Endothelial cell of umbilical vein (primary cell): ENCODE results near the gene RAG1. TPM values are rescaled to one million over a fixed set of nuclear protein-coding genes. Genes with fewer than 3 reads are reported as not detected.

Source experiments
- Bru-seq: library from RNA; stranded (reverse); fragments of 400-500 nt; gene quantifications from one replicate; lab custom pipeline; 2021; lab: Mats Ljungman, UMichigan
- BruChase-seq, 2 experiments: library from RNA; stranded (reverse); fragments of 400-500 nt; gene quantifications; one replicate each; lab custom pipeline; 2021; lab: Mats Ljungman, UMichigan
- BruUV-seq: library from RNA; stranded (reverse); fragments of 400-500 nt; replicated peaks from 2 replicates; lab custom pipeline; 2021; lab: Mats Ljungman, UMichigan
- CTCF ChIA-PET: fragments of 300-600, 350-600 bp; sonication (Branson Sonifier 250); formaldehyde crosslinking; loops from one replicate; lab custom pipeline; 2021; ENCODE audit warnings: antibody characterized with exemption, inconsistent platforms; lab: Charles Lee
- POLR2A ChIA-PET: fragments of 300-600, 350-600 bp; sonication (Branson Sonifier 250); formaldehyde crosslinking; loops from one replicate; lab custom pipeline; 2021; ENCODE audit warnings: antibody characterized with exemption, inconsistent platforms; lab: Charles Lee
- DNase-seq: peaks from one replicate; pipeline ENCODE4 v3.0.0-alpha.2; 2011; ENCODE audit warnings: low read depth, low spot score
- FAIRE-seq: peaks from 2 replicates; lab custom pipeline; 2011; peaks lifted over from hg19 to GRCh38; lab: Jason Lieb, UNC
- H2AFZ ChIP-seq: 2 replicates; pipeline ENCODE4 v1.6.0; 2012; ENCODE audit warnings: low read depth, low read length, control low read depth, inconsistent platforms
- H3K27ac ChIP-seq: 2 replicates; pipeline ENCODE4 v1.5.1; 2011; ENCODE audit warnings: low read depth, mild to moderate bottlenecking, control low read depth, low read length, moderate library complexity; ENCODE audit not compliant: insufficient read depth
- H3K27me3 ChIP-seq, 2 experiments: 2 replicates each; pipeline versions ENCODE4 v1.6.0 to v1.6.1; 2011; ENCODE audit warnings: low read length in 2 of 2, mixed read lengths in 1 of 2; ENCODE audit not compliant: control insufficient read depth in 2 of 2, insufficient read depth in 2 of 2
- H3K36me3 ChIP-seq, 2 experiments: 2 replicates in 1 of 2; 3 replicates in 1 of 2; pipeline ENCODE4 v1.5.1; 2011; ENCODE audit warnings: low read length in 2 of 2, mild to moderate bottlenecking in 1 of 2, moderate library complexity in 1 of 2; ENCODE audit not compliant: control insufficient read depth in 2 of 2, insufficient read depth in 2 of 2; ENCODE audit errors: extremely low read depth in 1 of 2
- H3K4me1 ChIP-seq: 3 replicates; pipeline ENCODE4 v1.5.1; 2011; ENCODE audit warnings: mild to moderate bottlenecking, low read length; ENCODE audit not compliant: control insufficient read depth, insufficient read depth; ENCODE audit errors: extremely low read depth
- H3K4me2 ChIP-seq: 2 replicates; pipeline ENCODE4 v1.6.1; 2011; ENCODE audit warnings: low read length, control low read depth, mixed read lengths; ENCODE audit not compliant: insufficient read depth
- H3K4me3 ChIP-seq, 3 experiments: fragments of 200-600 bp in 1 of 3; sonication (generic), shearing (Covaris generic) in 1 of 3; replicated peaks in 1 of 3; 2 replicates each; pipeline ENCODE4 v1.5.1; 2011 to 2016; ENCODE audit warnings: control low read depth in 3 of 3, low read length in 3 of 3, mild to moderate bottlenecking in 2 of 3, inconsistent platforms in 1 of 3, low read depth in 1 of 3, moderate library complexity in 1 of 3; ENCODE audit not compliant: insufficient read depth in 1 of 3
- H3K79me2 ChIP-seq: 2 replicates; pipeline ENCODE4 v1.6.0; 2012; ENCODE audit warnings: low read length, inconsistent platforms; ENCODE audit not compliant: control insufficient read depth, insufficient read depth
- H3K9ac ChIP-seq: replicated peaks from 2 replicates; pipeline ENCODE3; 2011; ENCODE audit warnings: low read length, control low read depth; ENCODE audit not compliant: insufficient read depth; ENCODE audit errors: extremely low read depth
- H3K9me1 ChIP-seq: replicated peaks from 3 replicates; pipeline ENCODE4 v1.6.0; 2011; ENCODE audit warnings: mild to moderate bottlenecking, low read length; ENCODE audit not compliant: control insufficient read depth, insufficient read depth; ENCODE audit errors: extremely low read depth
- H3K9me3 ChIP-seq: replicated peaks from 2 replicates; pipeline ENCODE4 v1.5.1; 2012; ENCODE audit warnings: low read length, inconsistent platforms; ENCODE audit not compliant: control insufficient read depth, insufficient read depth
- H4K20me1 ChIP-seq: replicated peaks from 2 replicates; pipeline ENCODE3; 2011; ENCODE audit warnings: mild to moderate bottlenecking, low read length; ENCODE audit not compliant: control insufficient read depth, insufficient read depth; ENCODE audit errors: extremely low read depth
- EZH2 ChIP-seq: IDR thresholded peaks from 2 replicates; pipeline ENCODE4 v1.6.1; 2012; ENCODE audit warnings: borderline replicate concordance, low read depth, mild to moderate bottlenecking, moderate library complexity, low read length, inconsistent platforms; ENCODE audit not compliant: severe bottlenecking
- FOS ChIP-seq: IDR thresholded peaks from 2 replicates; pipeline ENCODE4 v1.6.1; 2011; ENCODE audit warnings: mild to moderate bottlenecking, low read length, moderate library complexity, borderline replicate concordance; ENCODE audit not compliant: insufficient read depth
- GATA2 ChIP-seq: IDR thresholded peaks from 2 replicates; pipeline ENCODE4 v1.7.0; 2011; ENCODE audit warnings: low read depth, mild to moderate bottlenecking, moderate library complexity, mixed read lengths, low read length; ENCODE audit not compliant: insufficient read length, insufficient read depth
- JUN ChIP-seq: IDR thresholded peaks from 2 replicates; pipeline ENCODE4 v1.6.1; 2011; ENCODE audit warnings: borderline replicate concordance, low read depth; ENCODE audit not compliant: insufficient read length, insufficient read depth
- MYC ChIP-seq: IDR thresholded peaks from one replicate; pipeline ENCODE4 v1.6.1; 2011; ENCODE audit warnings: mild to moderate bottlenecking, low read depth, low read length
- POLR2A ChIP-seq: IDR thresholded peaks from 2 replicates; pipeline ENCODE4 v1.6.1; 2012; ENCODE audit warnings: low read depth, mild to moderate bottlenecking, control low read depth, low read length
- dilution Hi-C: fragments of 300-500 bp; cut with MboI; formaldehyde crosslinking; loops from one replicate; pipeline ENCODE4 v1.15.0; 2019; ENCODE audit warnings: low sequenced_read_pairs; ENCODE audit not compliant: extremely low pct_ligation_motif_present
- intact Hi-C: fragments of 100-400 bp; cut with micrococcal nuclease; formaldehyde crosslinking; loops from one replicate; pipeline ENCODE4 v1.10.0; 2022
- long read RNA-seq: library from polyadenylated mRNA; stranded (forward); transcript quantifications from one replicate; pipeline ENCODE4 v2.0.0, GENCODE V29; 2021
- polyA minus RNA-seq, 3 experiments: library from RNA; depleted of rRNA, polyadenylated mRNA; stranded (reverse); fragments of >200 nt; gene quantifications; 1 replicate in 1 of 3; 2 replicates in 2 of 3; pipeline ENCODE4 v1.2.3, GENCODE V29; 2011
- polyA plus RNA-seq, 4 experiments: library from polyadenylated mRNA; depleted of rRNA in 3 of 4; stranded (reverse) in 3 of 4; unstranded in 1 of 4; fragments of >200 nt; gene quantifications; 2 replicates each; pipeline versions ENCODE4 v1.2.1 to v1.2.3, GENCODE V29; 2011 to 2012; ENCODE audit warnings: missing spikeins in 1 of 4
- total RNA-seq: library from RNA; stranded (reverse); gene quantifications from 2 replicates; pipeline ENCODE4 v1.2.3, GENCODE V29; 2021

Gene RAG1
- total RNA-seq: 1.2 and 2.0 TPM in 2 replicates
- polyA plus RNA-seq: 0.08 and 0.15 TPM in 2 replicates
- 0.21 and 0.35 TPM in 2 replicates for polyA plus RNA-seq (2011; cell fraction: cytosol; rRNA removed)
- 0.17 and 0.38 TPM in 2 replicates for polyA plus RNA-seq (2011; cell fraction: nucleus; rRNA removed)
- 0.90 and 1.1 TPM in 2 replicates for polyA plus RNA-seq (2012)
- polyA minus RNA-seq: 0.68 and 0.74 TPM in 2 replicates
- polyA minus RNA-seq (2011; cell fraction: cytosol; rRNA and poly(A)+ RNA removed): not detected
- polyA minus RNA-seq (2011; cell fraction: nucleus; rRNA and poly(A)+ RNA removed): 0.38 and 0.58 TPM in 2 replicates
- percentile 28 among the genes with signal in this experiment for Bru-seq, nascent RNA
- BruChase-seq, experiment 1, labeled RNA remaining after a 6-hour chase: percentile 43 among the genes with signal in this experiment
- percentile 38 among the genes with signal in this experiment for BruChase-seq, experiment 2, labeled RNA remaining after a 2-hour chase
- long read RNA-seq: 0 reads

DNA sequence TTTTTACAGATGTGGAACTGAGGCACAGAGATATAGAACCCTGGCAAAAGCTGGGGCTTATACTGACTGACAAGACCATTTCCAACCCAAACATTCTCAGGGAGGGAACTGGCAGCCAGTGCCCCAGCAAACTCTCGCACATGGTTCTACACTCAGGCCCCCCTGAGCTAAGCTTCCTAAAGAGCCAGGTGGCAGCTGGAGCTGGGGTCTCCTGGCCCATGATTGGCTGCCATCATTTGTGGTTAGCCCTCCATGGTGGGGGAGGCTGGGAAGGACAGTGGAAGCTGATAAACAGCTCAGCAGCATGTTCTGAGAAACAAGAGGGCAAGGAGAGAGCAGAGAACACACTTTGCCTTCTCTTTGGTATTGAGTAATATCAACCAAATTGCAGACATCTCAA is at the start of gene RAG1:
TSS of gene RAG1 (plus strand) at position 314 of the 400 bp plus-strand sequence. CDS start 5,298 bp downstream, outside the sequence.
- dilution Hi-C loops (no loop called here), intact Hi-C loops (no loop called here)
- H3K27me3 ChIP-seq: peaks cover 4 to 27% of the 10 kb centered on the region in 2 experiments
- TF ChIP-seq EZH2: no peak
- TF ChIP-seq FOS: no peak
- TF ChIP-seq JUN: no peak
- no peaks in the 10 kb centered on the region for H3K79me2 ChIP-seq
- FAIRE-seq: no peak
- no peak within 1 kb of the TSS for H3K27ac ChIP-seq
- no peaks in the 10 kb centered on the region for H3K9me1 ChIP-seq
- H3K9ac ChIP-seq: no peak within 1 kb of the TSS
- no peak within 1 kb of the TSS for H2AFZ ChIP-seq
- ChIA-PET CTCF (interaction anchor here (1.7 to 7.0 kb wide), 2 partner anchors 27 to 180 kb away, joined by 3 to 154 read pairs; partner anchors contain the start of gene IFTAP), POLR2A (no interaction called here)
- H3K4me3 ChIP-seq: no peak within 1 kb of the TSS
- no peak within 1 kb of the TSS for H3K4me2 ChIP-seq
- BruUV-seq: no TSS peak
- H3K4me1 ChIP-seq: no peaks in the 10 kb centered on the region
- no peak for DNase-seq
- no peaks in the 10 kb centered on the region for H3K36me3 ChIP-seq
- H3K9me3 ChIP-seq: no peaks in the 10 kb centered on the region
- H4K20me1 ChIP-seq: no peaks in the 10 kb centered on the region

DNA sequence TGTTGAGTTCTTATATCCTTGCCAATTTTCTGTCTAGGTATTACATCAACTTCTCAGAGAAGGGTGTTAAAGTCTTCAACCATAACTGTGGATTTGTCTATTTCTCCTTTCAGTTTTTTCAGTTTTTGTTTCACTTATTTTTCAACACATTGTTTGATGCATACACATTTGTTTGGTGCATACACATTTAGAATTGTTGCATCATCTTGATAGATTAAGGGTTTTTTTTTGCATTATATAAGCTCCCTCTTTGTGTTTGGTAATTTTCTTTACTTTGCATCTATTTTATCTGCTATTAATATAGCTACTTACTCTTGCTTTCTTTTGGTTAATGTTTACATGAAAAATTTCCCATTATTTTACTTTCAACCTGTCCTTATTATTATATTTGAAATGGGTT is 37.0 kb upstream of the RAG1 start:
- BruUV-seq: no TSS peak
- H3K4me2 ChIP-seq: no peak overlapping the region
- no peak overlapping the region for H2AFZ ChIP-seq
- no peaks in the 10 kb centered on the region for H3K9me3 ChIP-seq
- H3K79me2 ChIP-seq: no peaks in the 10 kb centered on the region
- no peaks in the 10 kb centered on the region for H4K20me1 ChIP-seq
- H3K4me3 ChIP-seq: no peak overlapping the region
- FAIRE-seq: no peak
- H3K9me1 ChIP-seq: no peaks in the 10 kb centered on the region
- H3K27ac ChIP-seq: no peak overlapping the region
- dilution Hi-C loops (no loop called here), intact Hi-C loops (no loop called here)
- H3K9ac ChIP-seq: no peak overlapping the region
- no peak for DNase-seq
- no peaks in the 10 kb centered on the region for H3K4me1 ChIP-seq
- POLR2A ChIA-PET: no interaction called here
- no peaks in the 10 kb centered on the region for H3K27me3 ChIP-seq
- no peaks in the 10 kb centered on the region for H3K36me3 ChIP-seq
- CTCF ChIA-PET: interaction anchor here (1.0 to 2.2 kb wide), 2 partner anchors 10 to 21 kb away, joined by 5 to 10 read pairs; partner anchors contain the start of gene TRAF6
- no peak for TF ChIP-seq GATA2
- no peak for TF ChIP-seq MYC
- TF ChIP-seq FOS: no peak
- TF ChIP-seq POLR2A: no peak
